ENCODE measurements around the gene DCDC1.

DNA sequence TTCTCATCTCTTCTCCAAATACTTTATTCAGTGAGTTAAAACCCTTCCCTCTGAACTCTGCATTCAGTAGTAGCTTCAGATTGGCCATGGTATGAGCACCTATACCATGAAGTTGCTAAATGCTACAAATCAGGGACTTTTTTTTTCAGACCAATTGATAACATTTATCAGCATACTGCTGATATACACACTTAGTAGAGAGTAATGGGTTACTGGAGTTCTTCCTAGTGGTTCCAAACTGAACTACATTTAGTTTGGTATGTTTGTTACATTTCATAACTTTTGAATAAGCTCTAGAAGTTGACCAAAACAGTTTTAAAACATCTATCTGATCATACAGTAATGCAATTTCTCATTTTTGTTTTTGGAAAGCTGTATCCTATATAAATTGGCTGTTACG lies 104.7 kb downstream of the DCDC1 start:
- TF ChIP-seq, protein P1, sequence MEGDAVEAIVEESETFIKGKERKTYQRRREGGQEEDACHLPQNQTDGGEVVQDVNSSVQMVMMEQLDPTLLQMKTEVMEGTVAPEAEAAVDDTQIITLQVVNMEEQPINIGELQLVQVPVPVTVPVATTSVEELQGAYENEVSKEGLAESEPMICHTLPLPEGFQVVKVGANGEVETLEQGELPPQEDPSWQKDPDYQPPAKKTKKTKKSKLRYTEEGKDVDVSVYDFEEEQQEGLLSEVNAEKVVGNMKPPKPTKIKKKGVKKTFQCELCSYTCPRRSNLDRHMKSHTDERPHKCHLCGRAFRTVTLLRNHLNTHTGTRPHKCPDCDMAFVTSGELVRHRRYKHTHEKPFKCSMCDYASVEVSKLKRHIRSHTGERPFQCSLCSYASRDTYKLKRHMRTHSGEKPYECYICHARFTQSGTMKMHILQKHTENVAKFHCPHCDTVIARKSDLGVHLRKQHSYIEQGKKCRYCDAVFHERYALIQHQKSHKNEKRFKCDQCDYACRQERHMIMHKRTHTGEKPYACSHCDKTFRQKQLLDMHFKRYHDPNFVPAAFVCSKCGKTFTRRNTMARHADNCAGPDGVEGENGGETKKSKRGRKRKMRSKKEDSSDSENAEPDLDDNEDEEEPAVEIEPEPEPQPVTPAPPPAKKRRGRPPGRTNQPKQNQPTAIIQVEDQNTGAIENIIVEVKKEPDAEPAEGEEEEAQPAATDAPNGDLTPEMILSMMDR (IDR thresholded peaks at IDR 0.05), result no peak
- TF ChIP-seq POLR2AphosphoS5 (IDR thresholded peaks at IDR 0.05) (no peak), POLR2A (IDR thresholded peaks at IDR 0.05) (no peak), EP300 (IDR thresholded peaks at IDR 0.05) (no peak)
